Common myeloid progenitor, CD34-positive (primary cell): ENCODE measurements around the gene PPP6R3.

Experiments used
- CTCF ChIA-PET: fragments of 350-600 bp; sonication (Branson Sonifier 250); formaldehyde crosslinking; loops from one replicate; lab custom pipeline; 2021; ENCODE audit warnings: antibody characterized with exemption; lab: Charles Lee
- POLR2A ChIA-PET: fragments of 350-600 bp; sonication (Branson Sonifier 250); formaldehyde crosslinking; loops from one replicate; lab custom pipeline; 2021; ENCODE audit warnings: antibody characterized with exemption; lab: Charles Lee
- DNase-seq, 3 donors: peaks; one replicate each; pipeline versions ENCODE4 v3.0.0 to v3.0.0-alpha.2; 2013
- H3K27ac ChIP-seq, 2 experiments: 1 replicate in 1 of 2; 2 replicates in 1 of 2; pipeline ENCODE4 v1.7.0; 2013; ENCODE audit warnings: inconsistent platforms in 2 of 2, low read length in 2 of 2, mild to moderate bottlenecking in 2 of 2, low read depth in 1 of 2, moderate library complexity in 1 of 2; ENCODE audit not compliant: severe bottlenecking in 2 of 2, insufficient read depth in 1 of 2, poor library complexity in 1 of 2
- H3K27me3 ChIP-seq, 5 experiments: replicated peaks in 2 of 5; 1 replicate in 3 of 5; 2 replicates in 2 of 5; pipeline versions ENCODE4 v1.6.1 to v1.7.0; 2013; ENCODE audit warnings: low read length in 4 of 5, mild to moderate bottlenecking in 2 of 5, moderate library complexity in 2 of 5, inconsistent platforms in 1 of 5; ENCODE audit not compliant: insufficient read depth in 5 of 5, control insufficient read depth in 4 of 5
- H3K36me3 ChIP-seq, 4 experiments: 1 replicate in 2 of 4; 2 replicates in 2 of 4; pipeline versions ENCODE4 v1.6.1 to v1.7.0; 2013; ENCODE audit warnings: low read length in 3 of 4, control low read depth in 1 of 4, mild to moderate bottlenecking in 1 of 4; ENCODE audit not compliant: control insufficient read depth in 4 of 4, insufficient read depth in 4 of 4
- H3K4me1 ChIP-seq, 4 experiments: 1 replicate in 3 of 4; 2 replicates in 1 of 4; pipeline versions ENCODE4 v1.6.1 to v1.7.1; 2013; ENCODE audit warnings: low read length in 3 of 4, mild to moderate bottlenecking in 3 of 4, control low read depth in 1 of 4, inconsistent platforms in 1 of 4, moderate library complexity in 1 of 4; ENCODE audit not compliant: control insufficient read depth in 4 of 4, insufficient read depth in 4 of 4; ENCODE audit errors: control extremely low read depth in 1 of 4
- H3K4me3 ChIP-seq, 7 experiments: 1 replicate in 4 of 7; 2 replicates in 3 of 7; pipeline versions ENCODE4 v1.5.1 to v1.7.0; 2013; ENCODE audit warnings: mild to moderate bottlenecking in 7 of 7, low read length in 6 of 7, moderate library complexity in 6 of 7, inconsistent platforms in 2 of 7, low read depth in 2 of 7, control low read depth in 1 of 7; ENCODE audit not compliant: insufficient read depth in 4 of 7, control insufficient read depth in 1 of 7; ENCODE audit errors: extremely low read depth in 1 of 7
- H3K9me3 ChIP-seq, 5 experiments: 1 replicate in 4 of 5; 2 replicates in 1 of 5; pipeline versions ENCODE4 v1.6.1 to v1.7.1; 2013; ENCODE audit warnings: low read length in 4 of 5, mild to moderate bottlenecking in 2 of 5, inconsistent platforms in 1 of 5, low read depth in 1 of 5, moderate library complexity in 1 of 5; ENCODE audit not compliant: control insufficient read depth in 4 of 5, insufficient read depth in 2 of 5; ENCODE audit errors: control extremely low read depth in 1 of 5
- WGBS: methylation state at CpG from one replicate; pipeline ENCODE4 v1.1.5; 2013; ENCODE audit not compliant: insufficient coverage; 5-methylcytosine and 5-hydroxymethylcytosine counted together

Gene PPP6R3

DNA sequence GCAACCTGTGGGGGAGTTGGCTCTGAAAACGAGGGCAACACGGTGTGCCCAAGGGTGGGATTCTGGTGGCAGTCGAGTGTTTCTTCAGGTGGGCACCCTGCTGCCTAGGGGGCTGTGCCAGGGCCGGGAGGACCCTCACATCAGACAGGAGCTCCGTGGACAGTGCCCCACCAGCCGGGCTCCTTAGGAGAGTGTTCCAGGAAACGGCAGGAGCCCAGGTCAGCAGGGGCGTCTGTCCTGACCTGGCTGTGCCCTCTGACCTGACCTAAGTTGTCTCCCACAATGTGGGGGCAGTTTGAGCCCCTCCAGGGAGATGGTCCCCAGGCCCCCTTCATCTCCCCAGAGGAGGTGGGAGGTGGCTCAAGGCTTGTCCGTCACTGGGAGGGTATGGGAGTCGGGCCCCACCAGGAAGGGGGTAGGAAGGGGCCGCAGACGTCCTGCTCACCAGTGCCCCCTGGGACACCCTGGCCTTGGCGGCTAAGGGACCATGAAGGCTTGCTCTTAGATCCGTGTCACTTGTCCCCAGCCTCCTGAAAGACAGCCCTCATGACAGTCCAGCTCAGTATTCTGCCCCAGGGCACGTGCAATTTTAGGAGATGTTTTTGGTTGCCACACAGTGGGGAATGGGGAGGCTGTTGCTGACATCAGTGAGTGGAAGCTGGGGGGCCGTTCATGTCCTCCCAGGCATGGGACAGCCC lies 191.6 kb downstream of the PPP6R3 start:
- POLR2A ChIA-PET = no interaction called here
- CTCF ChIA-PET = no interaction called here
- DNase-seq = no peak
- H3K4me1 ChIP-seq = no peaks in the 10 kb centered on the region
- no peaks in the 10 kb centered on the region for H3K36me3 ChIP-seq
- WGBS = 84% methylated on average over 15 of the region's 16 CpGs
- H3K27ac ChIP-seq = no peak overlapping the region
- peaks cover 0 to 12% (median 3%) of the 10 kb centered on the region in 5 experiments for H3K27me3 ChIP-seq
- no peak overlapping the region for H3K4me3 ChIP-seq
- peaks cover 0 to 23% (median 10%) of the 10 kb centered on the region in 5 experiments for H3K9me3 ChIP-seq

DNA sequence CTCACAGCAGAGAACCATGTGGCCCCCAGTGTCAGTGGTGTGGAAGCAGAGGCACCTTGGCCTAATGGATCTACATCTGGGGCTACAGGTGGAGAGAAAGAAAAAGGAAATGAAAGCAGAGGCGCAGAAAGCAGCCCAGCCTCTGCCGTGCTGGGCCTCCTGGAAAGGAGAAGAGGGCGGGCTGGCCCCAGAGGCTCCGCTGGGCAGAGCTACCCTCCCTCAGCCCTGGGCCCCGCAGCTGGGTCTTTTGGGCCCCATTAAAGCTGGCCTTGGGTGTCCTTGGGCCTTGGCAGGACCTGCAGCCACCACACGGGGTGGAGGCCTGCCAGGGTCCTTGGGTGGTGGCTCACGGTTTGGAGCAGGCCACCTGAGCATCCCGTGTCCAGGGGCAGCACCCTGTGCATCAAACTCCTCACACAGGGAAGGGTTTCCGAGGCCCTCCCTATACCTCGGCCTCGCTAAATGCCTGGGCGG lies 192.2 kb downstream of the PPP6R3 start:
- peaks cover 0 to 12% (median 3%) of the 10 kb centered on the region in 5 experiments for H3K27me3 ChIP-seq

DNA sequence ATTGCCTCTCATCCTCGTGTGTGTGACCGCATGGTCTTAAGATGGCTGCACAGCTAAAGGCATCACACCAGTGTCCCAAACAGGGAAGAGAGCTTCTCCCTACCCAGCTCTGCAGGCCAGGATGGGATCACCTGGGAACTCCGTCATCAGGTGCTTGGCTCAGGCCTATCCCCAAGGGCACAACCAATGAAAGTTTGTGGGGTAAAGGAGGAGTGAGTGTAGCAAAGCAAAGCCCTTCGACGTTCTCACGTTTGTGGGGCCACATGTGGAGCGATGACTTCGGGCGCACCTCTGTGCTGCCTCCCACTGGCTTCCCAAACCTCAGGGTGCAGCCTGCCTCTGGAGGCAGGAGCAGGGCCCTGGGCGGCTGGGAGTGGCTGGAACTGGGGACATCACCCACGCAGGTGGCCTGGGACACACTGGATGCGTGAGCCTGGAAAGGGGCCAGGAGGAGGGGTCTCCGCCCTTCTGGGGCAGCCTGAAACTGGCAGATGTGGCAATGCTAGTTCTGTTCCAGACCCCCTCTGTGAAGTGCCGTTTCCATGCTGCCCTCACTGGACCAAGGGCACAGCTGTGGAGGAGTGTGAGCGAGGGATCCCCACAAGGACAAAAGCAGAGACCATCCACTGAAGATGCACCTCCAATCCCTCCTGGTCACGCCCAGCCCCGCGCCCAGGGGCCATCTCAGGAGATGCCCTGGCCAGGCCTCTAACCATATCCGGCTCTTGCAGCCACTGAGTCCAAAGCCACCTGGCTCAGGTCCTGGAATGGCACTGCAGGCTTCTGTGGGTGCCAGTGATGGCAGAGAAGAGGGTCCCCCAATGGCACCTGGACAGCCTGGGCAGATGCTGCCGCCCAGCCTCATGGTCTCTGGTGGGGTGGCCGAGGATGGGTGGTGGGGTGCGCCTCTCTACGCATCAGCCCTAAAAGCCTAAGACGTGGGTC lies 193.2 kb downstream of the PPP6R3 start:
- CTCF ChIA-PET = no interaction called here
- POLR2A ChIA-PET = no interaction called here

More for the DNA sequence above, 192.2 kb downstream of the PPP6R3 start:
- H3K27ac ChIP-seq = no peak overlapping the region
- DNase-seq = no peak
- peaks cover 0 to 17% (median 5%) of the 10 kb centered on the region in 5 experiments for H3K9me3 ChIP-seq
- no peaks in the 10 kb centered on the region for H3K36me3 ChIP-seq
- no peaks in the 10 kb centered on the region for H3K4me1 ChIP-seq
- ChIA-PET POLR2A (no interaction called here), CTCF (no interaction called here)
- H3K4me3 ChIP-seq = no peak overlapping the region
- 87% methylated on average over 11 of the region's 12 CpGs for WGBS

DNA sequence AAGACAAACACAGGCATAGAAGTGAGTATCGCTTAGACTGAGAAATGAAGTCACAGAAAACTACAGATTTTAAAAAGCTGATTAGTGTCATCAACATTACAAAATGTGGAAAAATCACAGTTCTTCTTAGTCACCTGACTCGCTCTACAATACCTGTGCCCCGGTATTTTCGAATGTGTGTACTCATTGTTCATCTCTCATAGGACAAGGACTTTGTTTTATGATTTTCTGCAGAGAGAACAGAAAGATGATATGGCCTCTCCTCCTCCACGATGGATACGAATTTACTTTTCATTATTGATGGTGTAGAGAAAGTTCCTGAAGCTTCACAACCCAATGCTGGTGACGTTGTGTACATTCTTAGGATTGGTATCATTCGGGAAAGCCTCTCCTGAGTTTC lies 194.4 kb downstream of the PPP6R3 start:
- Histone ChIP-seq H3K4me3 (no peak overlapping the region), H3K27me3 (peaks cover 0 to 5% (median 0%) of the 10 kb centered on the region in 5 experiments), H3K9me3 (peaks cover 0 to 14% (median 5%) of the 10 kb centered on the region in 5 experiments), H3K27ac (no peak overlapping the region), H3K36me3 (no peaks in the 10 kb centered on the region), H3K4me1 (peaks cover 0 to 1% (median 0%) of the 10 kb centered on the region in 4 experiments)
- ChIA-PET POLR2A (no interaction called here), CTCF (no interaction called here)
- WGBS = 94% methylated on average over 5 of the region's 8 CpGs
- DNase-seq = no peak

More for the DNA sequence above, 193.2 kb downstream of the PPP6R3 start:
- H3K27me3 ChIP-seq = peaks cover 0 to 12% (median 3%) of the 10 kb centered on the region in 5 experiments
- H3K4me1 ChIP-seq = no peaks in the 10 kb centered on the region
- no peak overlapping the region for H3K4me3 ChIP-seq
- 92% methylated on average over 15 of the region's 24 CpGs for WGBS
- H3K9me3 ChIP-seq = peaks cover 0 to 14% (median 5%) of the 10 kb centered on the region in 5 experiments
- no peaks in the 10 kb centered on the region for H3K36me3 ChIP-seq
- H3K27ac ChIP-seq = no peak overlapping the region
- DNase-seq = no peak

DNA sequence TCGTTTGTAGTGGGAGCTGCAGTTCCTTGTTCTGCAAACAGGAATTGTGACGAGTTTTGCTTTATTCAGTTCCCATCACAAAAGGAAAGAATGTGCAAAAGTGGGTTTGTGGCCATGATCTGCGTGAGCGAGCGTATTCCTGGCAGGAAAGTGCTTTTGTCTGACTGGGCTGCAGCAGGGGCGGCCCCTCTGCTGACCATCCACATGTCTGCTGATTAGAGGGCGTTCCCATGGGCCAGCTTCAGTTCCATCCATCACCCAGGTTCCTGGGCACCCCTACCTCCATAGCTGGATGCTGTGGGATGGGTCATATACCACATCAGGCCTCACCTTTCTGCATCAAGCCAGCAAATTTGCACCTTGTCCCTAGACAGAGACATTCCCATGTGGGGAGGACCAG lies 194.9 kb downstream of the PPP6R3 start:
- Histone ChIP-seq H3K36me3 (no peaks in the 10 kb centered on the region), H3K9me3 (peaks cover 0 to 14% (median 5%) of the 10 kb centered on the region in 5 experiments), H3K27me3 (peaks cover 0 to under 1% (median 0%) of the 10 kb centered on the region in 5 experiments), H3K27ac (no peak overlapping the region), H3K4me1 (peaks cover 0 to 1% (median 0%) of the 10 kb centered on the region in 4 experiments), H3K4me3 (no peak overlapping the region)
- WGBS = 95% methylated on average over 6 of the region's 7 CpGs
- CTCF ChIA-PET = interaction anchor here (0.8 kb wide), 1 partner anchor 30 kb away, joined by 3 read pairs; no protein-coding TSS in a partner anchor
- POLR2A ChIA-PET = no interaction called here
- no peak for DNase-seq

DNA sequence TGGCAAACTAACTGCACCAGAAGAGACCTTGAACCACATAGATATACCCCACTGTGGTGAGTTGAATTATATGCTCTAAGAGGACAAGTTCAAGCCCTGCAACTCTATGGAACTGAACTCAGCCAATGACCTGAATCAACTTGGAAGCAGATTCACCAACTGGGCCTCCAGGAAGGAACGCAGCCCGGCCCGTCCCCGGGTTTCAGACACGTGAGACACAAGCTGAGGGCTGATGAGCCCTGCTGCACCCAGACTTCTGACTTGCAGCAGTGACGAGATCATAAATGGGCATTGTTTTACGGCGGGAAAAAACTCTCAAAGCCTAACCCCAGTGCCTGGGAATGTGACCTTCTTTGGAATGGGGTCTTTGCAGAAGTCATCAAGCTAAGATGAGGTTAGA lies 195.3 kb downstream of the PPP6R3 start:
- peaks cover 0 to 1% (median 0%) of the 10 kb centered on the region in 4 experiments for H3K4me1 ChIP-seq
- ChIA-PET CTCF (interaction anchor here (0.8 kb wide), 1 partner anchor 29 kb away, joined by 3 read pairs; no protein-coding TSS in a partner anchor), POLR2A (no interaction called here)
- DNase-seq = no peak
- H3K36me3 ChIP-seq = no peaks in the 10 kb centered on the region
- WGBS = 88% methylated on average over 8 of the region's 8 CpGs
- no peak overlapping the region for H3K4me3 ChIP-seq
- H3K27ac ChIP-seq = no peak overlapping the region
- H3K27me3 ChIP-seq = no peaks in the 10 kb centered on the region
- H3K9me3 ChIP-seq = peaks cover 0 to 14% (median 5%) of the 10 kb centered on the region in 5 experiments
